WTC11 (cell line): ENCODE measurements around the gene PCGF1. TPM values are rescaled to one million over a fixed set of nuclear protein-coding genes. Genes with fewer than 3 reads are reported as not detected.

ENCODE experiments used
- ATAC-seq: fragments of 200-7000 bp; cut with Tn5 transposase; 2 replicates; pipeline ENCODE4 v1.10.0; 2021; ENCODE audit warnings: mild to moderate bottlenecking, moderate library complexity
- Bru-seq: library from RNA; stranded (reverse); fragments of 400-500 nt; gene quantifications from one replicate; lab custom pipeline; 2021; lab: Mats Ljungman, UMichigan
- CTCF ChIA-PET: fragments of 300-600 bp; sonication (Branson Sonifier 250); formaldehyde crosslinking; loops from one replicate; lab custom pipeline; 2021; ENCODE audit warnings: antibody characterized with exemption; lab: Charles Lee
- POLR2A ChIA-PET: fragments of 350-600 bp; sonication (Branson Sonifier 250); formaldehyde crosslinking; loops from one replicate; lab custom pipeline; 2021; ENCODE audit warnings: antibody characterized with exemption; lab: Charles Lee
- DNase-seq: peaks from one replicate; pipeline ENCODE4 v3.0.0; 2021; ENCODE audit warnings: low spot score
- H3K27ac Mint-ChIP-seq: 2 replicates; pipeline ENCODE4 v1.8.0; 2021; ENCODE audit warnings: mixed read lengths
- H3K27me3 Mint-ChIP-seq: 2 replicates; pipeline ENCODE4 v1.8.0; 2021; ENCODE audit warnings: low read depth, mild to moderate bottlenecking, moderate library complexity, mixed read lengths
- H3K36me3 Mint-ChIP-seq: 2 replicates; pipeline ENCODE4 v1.8.0; 2021; ENCODE audit warnings: mixed read lengths
- H3K4me1 Mint-ChIP-seq: 2 replicates; pipeline ENCODE4 v1.8.0; 2022; ENCODE audit warnings: mixed read lengths
- H3K4me3 Mint-ChIP-seq: 2 replicates; pipeline ENCODE4 v1.8.0; 2021; ENCODE audit warnings: mild to moderate bottlenecking, moderate library complexity, mixed read lengths
- H3K9me3 Mint-ChIP-seq: 2 replicates; pipeline ENCODE4 v1.8.0; 2021; ENCODE audit warnings: mixed read lengths
- ARID4B ChIP-seq: sonication (generic); formaldehyde crosslinking; IDR thresholded peaks from 2 replicates; pipeline ENCODE4 v1.8.0; 2023; ENCODE audit warnings: missing genetic modification reagents, mild to moderate bottlenecking, borderline replicate concordance
- ATF1 ChIP-seq: sonication (generic); formaldehyde crosslinking; IDR thresholded peaks from 2 replicates; pipeline ENCODE4 v1.8.1; 2023; ENCODE audit warnings: mild to moderate bottlenecking, moderate library complexity, missing genetic modification reagents
- EMX1 ChIP-seq: fragments of 250-450 bp; sonication (Bioruptor Pico); IDR thresholded peaks from 2 replicates; pipeline ENCODE4 v1.8.0; 2021; ENCODE audit warnings: mild to moderate bottlenecking
- FOXK1 ChIP-seq: sonication (generic); formaldehyde crosslinking; IDR thresholded peaks from 2 replicates; pipeline ENCODE4 v1.8.0; 2022; ENCODE audit warnings: mild to moderate bottlenecking, moderate library complexity, missing genetic modification reagents
- FOXP1 ChIP-seq: sonication (generic); formaldehyde crosslinking; IDR thresholded peaks from 2 replicates; pipeline ENCODE4 v1.8.0; 2022; ENCODE audit warnings: missing genetic modification reagents, mild to moderate bottlenecking, moderate library complexity, borderline replicate concordance
- FOXP4 ChIP-seq: sonication (generic); formaldehyde crosslinking; IDR thresholded peaks from 2 replicates; pipeline ENCODE4 v1.8.0; 2022; ENCODE audit warnings: mild to moderate bottlenecking, missing genetic modification reagents
- HMGA2 ChIP-seq: fragments of 250-450 bp; sonication (Bioruptor Pico); IDR thresholded peaks from 2 replicates; pipeline ENCODE4 v1.4.0; 2021; ENCODE audit warnings: mild to moderate bottlenecking, moderate library complexity
- KAT7 ChIP-seq: sonication (generic); formaldehyde crosslinking; IDR thresholded peaks from 2 replicates; pipeline ENCODE4 v1.8.1; 2023; ENCODE audit warnings: missing genetic modification reagents, mild to moderate bottlenecking, borderline replicate concordance
- NFYB ChIP-seq: sonication (generic); formaldehyde crosslinking; conservative IDR thresholded peaks from 2 replicates; pipeline ENCODE4 v1.8.0; 2022; ENCODE audit warnings: low read depth, missing genetic modification reagents
- NR3C1 ChIP-seq: sonication (generic); formaldehyde crosslinking; conservative IDR thresholded peaks from 2 replicates; pipeline ENCODE4 v1.8.1; 2023; ENCODE audit warnings: low read depth, mild to moderate bottlenecking, missing genetic modification reagents
- SMAD4 ChIP-seq: sonication (generic); formaldehyde crosslinking; IDR thresholded peaks from 2 replicates; pipeline ENCODE4 v1.8.0; 2022; ENCODE audit warnings: mild to moderate bottlenecking, missing genetic modification reagents
- TEAD1 ChIP-seq: sonication (generic); formaldehyde crosslinking; IDR thresholded peaks from 2 replicates; pipeline ENCODE4 v1.8.0; 2022; ENCODE audit warnings: mild to moderate bottlenecking, missing genetic modification reagents
- ZNF232 ChIP-seq: sonication (generic); formaldehyde crosslinking; IDR thresholded peaks from 2 replicates; pipeline ENCODE4 v1.8.0; 2022; ENCODE audit warnings: mild to moderate bottlenecking, missing genetic modification reagents
- ZNF281 ChIP-seq: sonication (generic); formaldehyde crosslinking; IDR thresholded peaks from 2 replicates; pipeline ENCODE4 v1.8.0; 2023; ENCODE audit warnings: mild to moderate bottlenecking, missing genetic modification reagents
- long read RNA-seq, 3 experiments: library from RNA in 1 of 3; library from capped mRNA in 1 of 3; library from polyadenylated mRNA in 1 of 3; unstranded in 2 of 3; stranded (forward) in 1 of 3; transcript quantifications; one replicate each; pipeline ENCODE4 v2.0.0, GENCODE V29; 2021
- total RNA-seq: library from RNA; stranded (reverse); gene quantifications from 3 replicates; pipeline ENCODE4 v1.2.3, GENCODE V29; 2021
- TF ChIP-seq, protein P1 (sequence below): sonication (generic); formaldehyde crosslinking; IDR thresholded peaks from 2 replicates; pipeline ENCODE4 v1.8.1; 2022; ENCODE audit warnings: low read depth, missing genetic modification reagents, borderline replicate concordance
- TF ChIP-seq, protein P2 (sequence below): sonication (generic); formaldehyde crosslinking; IDR thresholded peaks from 2 replicates; pipeline ENCODE4 v1.8.1; 2022; ENCODE audit warnings: mild to moderate bottlenecking, moderate library complexity, missing genetic modification reagents
- TF ChIP-seq, protein P3 (sequence below): sonication (generic); formaldehyde crosslinking; IDR thresholded peaks from 2 replicates; pipeline ENCODE4 v1.8.0; 2022; ENCODE audit warnings: mild to moderate bottlenecking, missing genetic modification reagents
- TF ChIP-seq, protein P4 (sequence below): sonication (generic); formaldehyde crosslinking; IDR thresholded peaks from 2 replicates; pipeline ENCODE4 v1.8.1; 2022; ENCODE audit warnings: missing genetic modification reagents, borderline replicate concordance

Gene PCGF1
- total RNA-seq, result 13.7 to 15.7 TPM (median 15.4 TPM) in 3 replicates
- percentile 64 among the genes with signal in this experiment for Bru-seq, nascent RNA
- long read RNA-seq, experiment 1, transcript PCGF1-201 (9 exons, 1,792 nt), result major isoform, 10 of 19 reads
- long read RNA-seq, experiment 1, partial matches to known transcripts, result 0 of 19 reads
- long read RNA-seq, experiment 1, other reads (novel, unspliced or antisense), result 5 of 19 reads
- long read RNA-seq, experiment 2, transcript PCGF1-201 (9 exons, 1,792 nt), result major isoform, 6 of 11 reads
- long read RNA-seq, experiment 2, partial matches to known transcripts, result 1 of 11 reads
- long read RNA-seq, experiment 2, other reads (novel, unspliced or antisense), result 1 of 11 reads
- long read RNA-seq, experiment 3, transcript PCGF1-204 (8 exons, 1,056 nt), result minor isoform, 7 of 40 reads
- long read RNA-seq, experiment 3, transcript PCGF1-201 (9 exons, 1,792 nt), result major isoform, 21 of 40 reads
- long read RNA-seq, experiment 3, partial matches to known transcripts, result 2 of 40 reads
- long read RNA-seq, experiment 3, other reads (novel, unspliced or antisense), result 10 of 40 reads

GRCh38 chr2:74507145-74507925 lies at the start of gene PCGF1:
TSS of gene PCGF1 (minus strand) at chr2:74507695. CDS start at chr2:74507668, 27 bp downstream.
- Mint-ChIP-seq H3K36me3 (peaks cover 22% of the 10 kb centered on the region), H3K9me3 (no peaks in the 10 kb centered on the region), H3K4me3 (peak within 1 kb of the TSS; percentile 99), H3K27ac (peak within 1 kb of the TSS; percentile 100), H3K27me3 (peaks cover 92% of the 10 kb centered on the region), H3K4me1 (peaks cover 29% of the 10 kb centered on the region)
- ChIA-PET POLR2A (interaction anchor here (0.6 to 1.1 kb wide), 4 partner anchors 9 to 49 kb away, joined by 3 to 8 read pairs (median 3); partner anchors contain the start of genes LOXL3 and WBP1), CTCF (interaction anchor here (1.1 to 3.0 kb wide), 6 partner anchors 8 to 80 kb away, joined by 3 to 13 read pairs (median 6); partner anchors contain the start of genes CCDC142, HTRA2 and TTC31)
- ATAC-seq (peak; percentile 86), DNase-seq (peak; percentile 99)
- TF ChIP-seq NR3C1 (CRISPR knock-in tag) (no peak), FOXP1 (CRISPR knock-in tag) (peak; percentile 75; the same call in 1 of the 2 replicates), ARID4B (CRISPR knock-in tag) (peak; percentile 75; the same call in 1 of the 2 replicates), SMAD4 (CRISPR knock-in tag) (no peak), ZNF281 (CRISPR knock-in tag) (0 out of 2 replicates have a peak, but pooled peaks have one; percentile 30), NFYB (CRISPR knock-in tag) (0 out of 2 replicates have a peak, but pooled peaks have one; percentile 16), ZNF232 (peak; percentile 51; the same call in 1 of the 2 replicates), KAT7 (CRISPR knock-in tag) (peak; percentile 63; the same call in 1 of the 2 replicates), FOXP4 (CRISPR knock-in tag) (no peak), HMGA2 (CRISPR knock-in tag) (no peak), TEAD1 (CRISPR knock-in tag) (peak; percentile 87), EMX1 (CRISPR knock-in tag) (no peak), ATF1 (CRISPR knock-in tag) (no peak), FOXK1 (CRISPR knock-in tag) (peak; percentile 87; the same call in 1 of the 2 replicates)
- TF ChIP-seq, protein P1, sequence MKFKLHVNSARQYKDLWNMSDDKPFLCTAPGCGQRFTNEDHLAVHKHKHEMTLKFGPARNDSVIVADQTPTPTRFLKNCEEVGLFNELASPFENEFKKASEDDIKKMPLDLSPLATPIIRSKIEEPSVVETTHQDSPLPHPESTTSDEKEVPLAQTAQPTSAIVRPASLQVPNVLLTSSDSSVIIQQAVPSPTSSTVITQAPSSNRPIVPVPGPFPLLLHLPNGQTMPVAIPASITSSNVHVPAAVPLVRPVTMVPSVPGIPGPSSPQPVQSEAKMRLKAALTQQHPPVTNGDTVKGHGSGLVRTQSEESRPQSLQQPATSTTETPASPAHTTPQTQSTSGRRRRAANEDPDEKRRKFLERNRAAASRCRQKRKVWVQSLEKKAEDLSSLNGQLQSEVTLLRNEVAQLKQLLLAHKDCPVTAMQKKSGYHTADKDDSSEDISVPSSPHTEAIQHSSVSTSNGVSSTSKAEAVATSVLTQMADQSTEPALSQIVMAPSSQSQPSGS (CRISPR knock-in tag), result no peak
- TF ChIP-seq, protein P2, sequence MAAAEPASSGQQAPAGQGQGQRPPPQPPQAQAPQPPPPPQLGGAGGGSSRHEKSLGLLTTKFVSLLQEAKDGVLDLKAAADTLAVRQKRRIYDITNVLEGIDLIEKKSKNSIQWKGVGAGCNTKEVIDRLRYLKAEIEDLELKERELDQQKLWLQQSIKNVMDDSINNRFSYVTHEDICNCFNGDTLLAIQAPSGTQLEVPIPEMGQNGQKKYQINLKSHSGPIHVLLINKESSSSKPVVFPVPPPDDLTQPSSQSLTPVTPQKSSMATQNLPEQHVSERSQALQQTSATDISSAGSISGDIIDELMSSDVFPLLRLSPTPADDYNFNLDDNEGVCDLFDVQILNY (CRISPR knock-in tag), result no peak
- TF ChIP-seq, protein P3, sequence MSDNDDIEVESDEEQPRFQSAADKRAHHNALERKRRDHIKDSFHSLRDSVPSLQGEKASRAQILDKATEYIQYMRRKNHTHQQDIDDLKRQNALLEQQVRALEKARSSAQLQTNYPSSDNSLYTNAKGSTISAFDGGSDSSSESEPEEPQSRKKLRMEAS, result peak; percentile 89
- TF ChIP-seq, protein P4, sequence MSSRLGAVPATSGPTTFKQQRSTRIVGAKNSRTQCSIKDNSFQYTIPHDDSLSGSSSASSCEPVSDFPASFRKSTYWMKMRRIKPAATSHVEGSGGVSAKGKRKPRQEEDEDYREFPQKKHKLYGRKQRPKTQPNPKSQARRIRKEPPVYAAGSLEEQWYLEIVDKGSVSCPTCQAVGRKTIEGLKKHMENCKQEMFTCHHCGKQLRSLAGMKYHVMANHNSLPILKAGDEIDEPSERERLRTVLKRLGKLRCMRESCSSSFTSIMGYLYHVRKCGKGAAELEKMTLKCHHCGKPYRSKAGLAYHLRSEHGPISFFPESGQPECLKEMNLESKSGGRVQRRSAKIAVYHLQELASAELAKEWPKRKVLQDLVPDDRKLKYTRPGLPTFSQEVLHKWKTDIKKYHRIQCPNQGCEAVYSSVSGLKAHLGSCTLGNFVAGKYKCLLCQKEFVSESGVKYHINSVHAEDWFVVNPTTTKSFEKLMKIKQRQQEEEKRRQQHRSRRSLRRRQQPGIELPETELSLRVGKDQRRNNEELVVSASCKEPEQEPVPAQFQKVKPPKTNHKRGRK (CRISPR knock-in tag), result no peak
